Stimulated activated naive CD8-positive, alpha-beta T cell treated with anti-CD3 and anti-CD28 coated beads, Interleukin-15, Interleukin-2, amounts not matched to agents 100 ng/mL and 50 ng/mL, for 24 hours (primary cell): Measurements from ENCODE around the gene PTPRE.
A peak's percentile ranks its signal among the peaks of the same experiment; 100 is the strongest.
"Not testable (repeated sequence)": the region's sequence is repeated elsewhere in the genome, so short reads cannot be mapped to it uniquely, and the experiment has no call there.

ENCODE experiments used
- H3K27ac Mint-ChIP-seq: one replicate; pipeline ENCODE4 v1.8.0; 2021; ENCODE audit warnings: mild to moderate bottlenecking, mixed read lengths
- H3K27me3 Mint-ChIP-seq: one replicate; pipeline ENCODE4 v1.8.0; 2021; ENCODE audit warnings: mixed read lengths
- H3K36me3 Mint-ChIP-seq: one replicate; pipeline ENCODE4 v1.8.0; 2021; ENCODE audit warnings: low read depth, mixed read lengths
- H3K4me1 Mint-ChIP-seq: one replicate; pipeline ENCODE4 v1.8.0; 2021; ENCODE audit warnings: low read depth, mixed read lengths
- H3K4me3 Mint-ChIP-seq: one replicate; pipeline ENCODE4 v1.8.0; 2021; ENCODE audit warnings: mild to moderate bottlenecking, mixed read lengths
- H3K9me3 Mint-ChIP-seq: one replicate; pipeline ENCODE4 v1.8.0; 2021; ENCODE audit warnings: mixed read lengths

PTPRE gene

DNA sequence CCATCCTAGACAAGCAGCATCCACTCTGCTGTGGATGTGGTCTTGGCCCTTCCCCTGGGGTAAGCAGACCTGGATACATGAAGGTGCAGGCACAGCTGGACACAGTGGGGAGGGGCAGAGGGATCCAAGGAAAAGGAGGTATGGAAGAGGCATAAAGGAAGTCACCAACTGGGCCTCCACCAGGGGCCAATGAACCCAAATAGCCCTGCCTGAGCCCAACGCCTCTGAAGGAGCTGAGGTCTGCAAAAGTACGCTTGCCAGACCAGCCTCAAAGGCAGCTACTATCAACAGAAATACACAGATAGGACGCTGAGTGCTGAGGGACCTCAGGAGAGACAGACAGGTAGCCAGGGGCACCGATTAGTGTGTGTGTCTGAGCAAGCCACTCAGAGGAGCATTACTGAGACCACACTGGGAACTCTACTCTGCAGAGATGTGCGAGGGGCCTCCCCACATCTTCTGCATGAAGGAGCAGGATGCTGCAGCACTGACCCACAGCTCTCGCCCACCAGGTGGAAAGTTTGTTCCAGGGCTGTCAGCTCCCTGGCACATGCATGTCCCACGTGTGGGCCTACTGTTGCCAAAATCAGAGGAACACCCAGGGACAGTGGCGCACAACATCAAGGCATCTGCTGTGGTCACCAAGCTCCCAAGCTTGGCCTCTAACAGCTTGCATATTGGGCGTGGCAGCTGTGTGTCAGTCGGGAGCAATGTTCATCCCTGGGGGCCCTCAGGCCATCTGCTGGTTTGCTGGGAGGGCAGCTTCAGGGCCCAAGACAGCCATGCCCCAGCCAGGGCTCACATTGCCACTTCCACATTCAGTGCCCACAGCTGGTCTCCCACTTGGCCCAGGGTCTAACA lies 179.3 kb downstream of the PTPRE start:
- Mint-ChIP-seq H3K4me3 (no peak overlapping the region), H3K4me1 (no peaks in the 10 kb centered on the region), H3K27me3 (no peaks in the 10 kb centered on the region), H3K36me3 (peaks cover 5% of the 10 kb centered on the region), H3K27ac (no peak overlapping the region), H3K9me3 (no peaks in the 10 kb centered on the region)

DNA sequence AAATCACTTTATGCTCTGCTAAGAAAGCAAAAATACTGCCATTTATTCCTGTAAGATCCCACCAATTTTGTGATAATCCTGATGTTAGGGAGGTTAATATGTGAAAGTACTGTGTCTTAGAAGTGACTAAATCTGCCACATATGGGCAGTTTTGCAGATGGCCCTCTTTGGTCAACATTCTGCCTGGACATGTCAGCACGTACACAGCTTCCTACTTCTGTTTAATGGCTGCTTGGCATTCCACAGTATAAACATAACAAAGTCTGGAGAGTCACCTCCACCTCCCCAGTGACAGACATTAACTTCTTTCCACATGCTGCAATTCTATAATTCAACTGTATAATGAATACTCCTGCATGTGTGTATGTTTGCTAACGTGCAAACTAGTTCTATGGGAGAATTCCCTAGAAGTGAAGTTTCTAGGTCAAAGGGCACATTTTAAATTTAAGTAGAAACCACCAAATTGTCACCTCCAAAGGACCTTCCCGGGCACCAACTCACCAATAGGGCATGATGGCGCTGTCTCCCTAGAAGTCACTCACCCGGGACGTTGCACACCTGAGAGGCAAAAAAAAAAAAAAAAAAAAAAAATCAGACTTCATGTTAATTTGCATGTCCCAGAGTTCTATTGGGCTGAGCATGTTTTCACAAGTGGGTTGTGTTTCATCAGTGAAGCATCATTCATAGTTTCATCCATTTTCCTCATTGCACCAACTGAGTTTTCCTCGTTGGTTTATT lies 180.4 kb downstream of the PTPRE start:
- no peak overlapping the region for H3K27ac Mint-ChIP-seq
- H3K27me3 Mint-ChIP-seq, result no peaks in the 10 kb centered on the region
- H3K36me3 Mint-ChIP-seq, result peaks cover 5% of the 10 kb centered on the region
- no peaks in the 10 kb centered on the region for H3K9me3 Mint-ChIP-seq
- H3K4me1 Mint-ChIP-seq, result no peaks in the 10 kb centered on the region
- no peak overlapping the region for H3K4me3 Mint-ChIP-seq

DNA sequence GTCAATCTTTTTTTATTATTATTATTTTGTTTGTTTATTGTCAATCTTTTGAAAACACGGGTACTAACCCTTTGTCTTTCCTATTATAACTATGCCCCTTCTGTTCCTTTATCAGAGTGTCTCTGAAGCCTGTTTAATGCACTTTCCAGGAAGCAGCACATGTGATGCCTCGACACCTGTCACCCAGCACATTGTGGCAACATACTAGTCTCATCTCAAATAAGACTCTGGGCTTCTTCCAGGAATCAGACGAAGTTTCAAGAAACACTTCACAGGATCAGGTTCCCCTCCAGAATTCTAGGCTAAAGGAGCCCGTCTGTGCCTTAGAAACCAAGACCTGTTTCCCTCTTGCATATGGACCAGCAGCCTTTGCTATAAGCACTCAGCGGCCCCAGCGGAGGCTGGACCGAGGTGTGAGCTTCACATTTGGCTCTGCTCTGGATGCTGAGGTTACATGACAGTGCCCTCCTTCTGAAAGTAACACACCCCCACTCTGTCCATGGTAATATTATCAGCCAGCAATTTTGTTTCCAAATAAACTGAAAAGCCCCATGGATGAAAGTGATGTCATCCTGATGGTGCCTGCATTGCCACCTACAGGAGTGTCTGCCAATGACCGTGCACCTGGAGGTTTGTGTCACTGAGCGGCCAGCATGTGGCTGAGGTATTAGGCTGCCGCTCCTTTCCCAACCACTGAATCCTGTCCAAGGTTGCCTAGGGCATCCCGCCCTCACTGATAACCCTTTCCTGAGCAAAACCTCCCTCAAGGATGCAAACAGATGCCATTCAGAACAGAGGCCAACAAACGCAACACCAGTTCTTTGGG lies 181.2 kb downstream of the PTPRE start:
- no peak overlapping the region for H3K4me3 Mint-ChIP-seq
- H3K9me3 Mint-ChIP-seq, result no peaks in the 10 kb centered on the region
- no peaks in the 10 kb centered on the region for H3K4me1 Mint-ChIP-seq
- no peak overlapping the region for H3K27ac Mint-ChIP-seq
- H3K36me3 Mint-ChIP-seq, result peaks cover 5% of the 10 kb centered on the region
- no peaks in the 10 kb centered on the region for H3K27me3 Mint-ChIP-seq

DNA sequence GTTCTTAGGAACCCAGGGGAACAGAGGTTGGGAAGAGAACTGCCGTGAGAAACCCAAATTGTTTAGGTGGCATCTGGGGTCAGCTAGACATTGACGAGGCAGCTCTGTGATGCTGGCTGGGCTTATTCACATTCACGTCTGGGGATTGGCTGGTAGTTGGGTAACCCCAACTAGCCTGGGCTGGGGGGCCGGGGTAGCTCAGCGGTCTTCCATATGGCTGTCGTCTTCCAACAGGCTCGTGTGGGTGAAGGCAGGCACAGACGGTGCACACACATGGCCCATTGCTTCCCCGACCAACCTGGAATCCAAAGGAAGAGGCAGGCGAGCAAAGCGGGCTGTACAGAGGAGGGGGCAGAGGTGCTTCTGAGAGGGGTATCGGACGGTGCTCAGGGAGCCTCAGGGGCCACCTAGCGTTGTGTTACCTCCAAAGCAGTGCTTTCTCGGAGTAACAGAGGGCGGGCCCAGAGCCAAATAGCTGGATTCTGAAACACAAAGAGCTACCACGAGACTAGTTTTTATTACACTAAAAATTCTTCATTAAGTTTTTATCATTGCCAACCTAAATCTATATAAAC lies 184.8 kb downstream of the PTPRE start:
- no peak overlapping the region for H3K27ac Mint-ChIP-seq
- H3K9me3 Mint-ChIP-seq, result no peaks in the 10 kb centered on the region
- peaks cover 19% of the 10 kb centered on the region for H3K4me1 Mint-ChIP-seq
- no peaks in the 10 kb centered on the region for H3K27me3 Mint-ChIP-seq
- peaks cover 10% of the 10 kb centered on the region for H3K36me3 Mint-ChIP-seq
- no peak overlapping the region for H3K4me3 Mint-ChIP-seq

DNA sequence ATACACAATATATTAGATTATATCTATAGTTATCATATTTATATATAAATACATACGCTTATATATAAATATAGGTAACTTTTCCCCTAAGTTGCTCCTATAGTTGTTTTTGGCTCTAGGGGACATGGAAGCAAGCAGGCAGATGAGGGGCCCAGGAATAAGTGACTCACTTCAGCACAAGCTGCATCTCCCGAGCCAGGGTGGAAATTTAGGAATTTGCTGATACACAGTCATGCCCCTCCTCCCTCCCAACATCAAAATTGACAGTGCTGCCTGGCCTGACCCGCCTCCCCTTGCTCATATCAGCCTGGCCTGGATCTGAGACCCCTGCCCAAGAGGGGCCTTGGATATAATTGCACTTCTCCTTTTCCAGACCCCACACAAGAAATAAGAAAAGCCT lies 185.6 kb downstream of the PTPRE start:
- Mint-ChIP-seq H3K9me3 (no peaks in the 10 kb centered on the region), H3K36me3 (peaks cover 17% of the 10 kb centered on the region), H3K27ac (no peak overlapping the region), H3K4me3 (no peak overlapping the region), H3K4me1 (peaks cover 24% of the 10 kb centered on the region), H3K27me3 (no peaks in the 10 kb centered on the region)

DNA sequence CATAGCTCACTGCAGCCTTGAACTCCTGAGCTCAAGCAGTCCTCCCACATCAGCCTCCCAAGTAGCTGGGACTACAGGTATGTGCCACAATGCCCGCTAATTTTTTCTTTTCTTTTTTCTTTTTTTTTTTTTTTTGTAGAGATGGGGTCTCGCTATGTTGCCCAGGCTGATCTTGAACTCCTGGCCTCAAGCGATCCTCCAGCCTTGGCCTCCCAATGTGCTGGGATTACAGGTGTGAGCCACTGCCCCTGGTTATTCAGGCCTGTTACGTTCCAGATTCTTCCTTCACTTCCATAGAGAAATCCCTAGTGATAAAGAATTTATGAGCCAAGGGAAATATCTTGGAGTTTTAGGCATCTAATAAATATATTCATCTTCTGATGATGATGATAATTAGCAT lies 187.7 kb downstream of the PTPRE start:
- H3K9me3 Mint-ChIP-seq, H3K27ac Mint-ChIP-seq, H3K27me3 Mint-ChIP-seq, H3K4me3 Mint-ChIP-seq: not testable (repeated sequence)
- Mint-ChIP-seq H3K4me1 (peaks cover 24% of the 10 kb centered on the region), H3K36me3 (peaks cover 38% of the 10 kb centered on the region)

DNA sequence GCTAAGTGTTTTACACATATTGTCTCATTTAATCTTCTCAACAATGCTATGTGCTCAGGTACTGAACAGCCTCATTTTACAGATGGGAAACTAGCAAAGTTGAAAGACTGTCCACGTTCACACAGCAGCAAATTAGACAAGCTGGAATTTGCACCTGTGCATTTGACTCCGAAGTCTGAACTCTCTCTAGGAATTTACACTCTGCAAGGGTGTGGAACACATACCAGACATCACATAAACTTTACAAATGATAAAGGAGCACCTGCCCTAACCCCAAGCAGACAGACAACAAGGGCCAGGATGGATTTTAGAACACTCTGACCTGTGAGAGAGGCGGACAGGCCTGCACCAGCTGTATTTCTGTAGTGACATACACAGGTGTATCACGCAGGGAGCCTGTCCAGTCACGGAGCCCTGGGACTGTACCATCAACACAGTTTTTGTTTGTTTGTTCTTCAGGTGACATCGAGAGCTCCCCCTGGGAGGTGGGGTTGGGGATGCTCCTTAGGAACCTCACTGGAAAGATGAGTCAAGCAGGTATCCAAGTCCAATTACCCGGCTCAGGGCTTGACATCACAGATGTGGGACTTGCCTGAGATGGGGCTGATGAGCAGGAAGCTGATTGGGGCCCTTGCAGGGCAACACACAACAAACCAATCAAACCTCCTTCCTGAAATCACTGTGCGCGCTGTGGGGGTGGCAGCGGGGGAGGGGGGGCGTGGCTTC lies 188.3 kb downstream of the PTPRE start:
- Mint-ChIP-seq H3K27ac (no peak overlapping the region), H3K4me1 (peaks cover 24% of the 10 kb centered on the region), H3K4me3 (no peak overlapping the region), H3K27me3 (no peaks in the 10 kb centered on the region), H3K9me3 (no peaks in the 10 kb centered on the region), H3K36me3 (peaks cover 44% of the 10 kb centered on the region)

DNA sequence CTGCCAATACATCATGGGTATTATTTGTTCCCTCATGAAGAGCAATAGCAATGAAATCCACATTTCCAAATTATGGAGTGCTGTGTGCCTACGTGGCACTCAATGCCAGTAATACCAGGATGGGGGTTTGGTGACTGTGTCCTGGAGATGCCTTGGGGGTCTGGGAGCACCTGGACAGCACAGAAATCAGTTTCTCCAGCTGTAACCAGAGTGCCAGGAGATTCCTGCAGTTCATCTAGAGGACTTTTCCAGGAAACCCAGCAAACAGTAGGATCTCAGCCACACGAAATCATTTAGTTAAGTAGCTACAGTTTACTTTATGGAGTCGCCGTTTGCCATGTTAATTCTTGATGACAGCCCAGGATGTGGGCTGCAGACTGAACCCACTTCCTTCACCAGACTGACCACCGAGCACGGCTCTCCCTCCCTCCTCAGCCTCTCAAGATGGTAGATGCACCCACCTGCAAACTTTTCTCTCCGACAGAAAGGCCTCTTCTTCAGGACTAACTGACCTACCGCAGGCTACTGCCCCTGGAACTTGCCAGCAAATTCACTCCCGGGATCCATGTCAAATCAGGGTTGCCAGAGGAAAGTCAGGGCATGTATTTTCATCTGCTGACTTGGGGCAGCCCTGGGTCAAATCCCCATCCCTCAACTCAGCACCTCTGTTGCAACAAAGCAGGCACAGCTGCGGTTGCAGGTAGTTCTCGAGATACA lies 189.0 kb downstream of the PTPRE start:
- Mint-ChIP-seq H3K27ac (no peak overlapping the region), H3K27me3 (no peaks in the 10 kb centered on the region), H3K36me3 (peaks cover 52% of the 10 kb centered on the region), H3K4me1 (peaks cover 24% of the 10 kb centered on the region), H3K9me3 (no peaks in the 10 kb centered on the region), H3K4me3 (peak overlapping the region; percentile 14)

DNA sequence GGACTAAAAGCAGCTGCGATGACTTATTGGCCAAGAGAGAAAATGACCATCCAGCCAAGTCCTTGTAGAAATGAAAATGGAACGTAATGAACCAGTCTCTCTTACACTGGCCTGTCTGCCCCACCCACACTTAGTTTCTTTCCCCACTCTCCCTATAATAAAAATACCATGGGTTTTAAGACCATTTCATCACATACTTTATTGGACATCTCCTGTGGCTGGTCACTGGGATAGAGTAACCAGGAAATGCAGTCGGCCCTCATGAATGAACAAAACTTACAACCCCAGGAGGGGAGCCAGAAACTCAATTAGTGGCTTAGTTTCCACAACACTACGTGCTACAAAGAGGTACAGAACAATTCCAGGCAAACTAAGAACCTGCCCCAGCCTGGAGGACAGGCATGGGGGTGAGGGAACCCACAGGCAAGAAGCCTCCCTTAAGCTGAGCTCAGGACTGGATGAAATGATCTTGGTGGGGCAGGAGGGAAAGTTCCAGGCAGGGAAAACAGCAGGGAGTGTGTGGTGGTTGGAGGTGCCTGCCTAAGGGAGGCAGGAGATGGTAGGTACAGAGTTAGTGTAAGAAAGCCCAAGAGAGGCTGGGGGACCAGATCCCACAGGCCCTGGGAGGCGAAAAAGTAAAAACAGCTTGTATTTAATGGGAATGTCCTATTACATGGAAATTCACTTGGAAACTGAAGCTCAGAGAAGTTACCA lies 189.7 kb downstream of the PTPRE start:
- Mint-ChIP-seq H3K4me3 (peak overlapping the region; percentile 14), H3K27me3 (no peaks in the 10 kb centered on the region), H3K27ac (peak overlapping the region; percentile 78), H3K9me3 (no peaks in the 10 kb centered on the region), H3K4me1 (peaks cover 24% of the 10 kb centered on the region), H3K36me3 (peaks cover 59% of the 10 kb centered on the region)

DNA sequence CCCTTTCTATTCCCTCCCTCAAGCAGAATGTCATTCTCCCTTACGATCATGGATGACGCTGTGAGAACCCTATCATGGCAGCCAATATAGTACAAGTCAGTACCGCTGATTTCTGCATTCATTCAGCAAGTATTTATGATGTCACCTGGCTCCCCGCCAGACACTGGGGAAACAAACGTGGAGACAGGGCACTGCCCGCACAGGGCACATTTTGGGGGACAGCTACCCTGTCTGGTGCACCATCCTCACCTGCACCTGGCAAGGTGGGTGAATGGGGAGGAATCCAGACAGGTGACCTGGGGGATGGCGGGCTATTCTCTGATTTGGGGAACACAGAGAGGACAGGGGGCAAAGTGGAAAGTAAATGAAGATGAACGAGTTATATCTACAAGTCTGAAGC lies 190.9 kb downstream of the PTPRE start:
- Mint-ChIP-seq H3K27ac (peak overlapping the region; percentile 4), H3K36me3 (peaks cover 59% of the 10 kb centered on the region), H3K9me3 (no peaks in the 10 kb centered on the region), H3K4me3 (no peak overlapping the region), H3K4me1 (peaks cover 24% of the 10 kb centered on the region), H3K27me3 (no peaks in the 10 kb centered on the region)

DNA sequence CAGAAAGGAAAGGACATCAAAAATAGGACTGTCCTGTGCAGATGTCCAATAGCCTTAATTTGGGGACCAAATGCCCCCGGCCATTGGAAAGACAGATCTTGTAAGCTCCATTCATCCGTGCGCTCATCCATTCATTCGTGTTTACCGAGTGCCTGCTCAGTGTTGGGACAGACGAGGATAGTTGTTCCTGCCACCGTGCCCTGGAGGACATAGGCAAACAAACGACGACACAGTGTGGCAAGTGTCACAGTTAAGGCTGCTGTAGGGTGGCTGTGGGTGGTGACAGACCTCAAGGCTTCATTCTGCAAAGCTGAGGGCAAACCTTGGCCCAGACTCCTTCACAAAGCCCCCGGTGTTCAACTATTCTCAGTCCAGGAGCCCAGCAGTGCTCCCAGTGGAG lies 191.7 kb downstream of the PTPRE start:
- Mint-ChIP-seq H3K36me3 (peaks cover 59% of the 10 kb centered on the region), H3K27me3 (no peaks in the 10 kb centered on the region), H3K4me3 (no peak overlapping the region), H3K4me1 (peaks cover 24% of the 10 kb centered on the region), H3K9me3 (no peaks in the 10 kb centered on the region), H3K27ac (no peak overlapping the region)

DNA sequence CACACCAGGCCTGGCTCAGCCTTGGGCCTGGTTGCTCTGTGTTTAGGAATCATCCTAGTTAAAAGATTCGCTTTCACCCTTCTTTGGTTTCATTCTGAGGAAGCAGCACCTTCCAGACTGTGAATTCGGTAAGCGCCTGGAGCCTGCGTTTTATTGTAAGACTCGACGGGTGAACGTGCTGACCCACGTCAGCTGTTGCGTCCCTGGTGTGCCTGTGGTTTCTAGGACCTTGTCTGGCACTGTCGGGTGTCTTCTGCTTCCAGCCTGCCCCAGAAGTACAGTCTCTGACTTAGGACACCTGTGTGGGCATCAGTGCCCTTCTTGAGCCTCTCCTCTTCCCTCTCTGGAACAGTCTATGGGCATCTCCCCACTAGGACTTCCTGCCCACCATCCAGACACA lies 193.0 kb downstream of the PTPRE start:
- no peak overlapping the region for H3K27ac Mint-ChIP-seq
- no peaks in the 10 kb centered on the region for H3K9me3 Mint-ChIP-seq
- H3K4me3 Mint-ChIP-seq, result no peak overlapping the region
- peaks cover 23% of the 10 kb centered on the region for H3K4me1 Mint-ChIP-seq
- H3K27me3 Mint-ChIP-seq, result no peaks in the 10 kb centered on the region
- H3K36me3 Mint-ChIP-seq, result peaks cover 59% of the 10 kb centered on the region

DNA sequence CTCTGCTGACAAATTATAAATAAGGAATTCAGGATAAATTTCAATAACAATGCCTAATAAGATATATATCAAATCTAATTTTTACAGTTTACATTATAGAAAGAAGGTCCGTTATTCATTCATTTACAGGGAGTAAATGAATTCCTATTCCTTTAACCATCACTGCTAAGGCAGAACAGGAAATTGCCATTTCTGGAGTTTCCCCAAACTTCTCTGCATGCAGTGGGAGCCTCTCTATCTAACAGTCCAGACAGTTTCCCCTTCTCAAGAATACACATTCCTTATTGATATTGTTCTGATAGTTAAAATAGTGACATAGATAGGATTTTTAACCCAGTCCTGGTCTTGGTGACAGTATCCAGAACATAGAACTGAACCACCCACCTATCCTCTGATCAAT lies 195.0 kb downstream of the PTPRE start:
- no peak overlapping the region for H3K4me3 Mint-ChIP-seq
- H3K9me3 Mint-ChIP-seq, result no peaks in the 10 kb centered on the region
- peaks cover 3% of the 10 kb centered on the region for H3K4me1 Mint-ChIP-seq
- no peak overlapping the region for H3K27ac Mint-ChIP-seq
- H3K27me3 Mint-ChIP-seq, result no peaks in the 10 kb centered on the region
- H3K36me3 Mint-ChIP-seq, result peaks cover 47% of the 10 kb centered on the region
